Measurements from ENCODE around the gene DOK3.
"Not testable (repeated sequence)": the region's sequence is repeated elsewhere in the genome, so short reads cannot be mapped to it uniquely, and the experiment has no call there.

Gene DOK3

DNA sequence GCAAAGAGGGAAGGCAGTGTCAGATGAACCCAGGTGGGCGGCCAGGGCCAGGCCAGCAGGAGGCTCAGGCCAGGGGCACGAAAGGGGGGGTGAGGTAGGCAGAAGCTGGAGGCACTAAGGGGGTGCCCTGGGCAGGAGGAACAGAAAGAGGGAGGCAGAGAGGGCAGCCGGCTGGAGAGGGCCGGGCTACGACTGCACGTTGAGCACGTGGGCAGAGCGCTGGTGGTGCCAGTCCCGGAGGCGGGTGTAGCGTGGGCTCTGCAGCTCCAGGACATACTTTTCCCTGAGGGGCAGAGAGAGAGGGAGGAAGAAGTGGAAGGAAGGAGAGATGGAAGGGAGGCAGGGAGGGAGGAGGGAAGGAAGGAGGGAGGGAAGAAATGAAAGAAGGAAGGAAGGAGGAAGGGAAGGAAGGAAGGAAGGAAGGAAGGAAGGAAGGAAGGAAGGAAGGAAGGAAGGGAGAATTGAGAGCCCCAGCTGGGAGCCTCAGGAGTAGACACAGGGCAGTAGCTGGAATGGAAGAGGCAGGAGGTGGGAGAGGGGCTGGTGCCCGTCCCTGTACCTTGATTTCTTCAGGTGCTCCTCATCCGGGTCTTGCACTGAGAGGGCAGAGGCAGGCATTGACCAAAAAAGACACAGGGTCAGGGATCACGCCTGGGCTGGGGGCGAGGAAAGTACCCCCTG, 19.2 kb downstream of the DOK3 start:
- Mint-ChIP-seq H3K4me1 (ENCODE audit: low read depth) (peaks cover 11% of the 10 kb centered on the region), H3K27ac (no peak overlapping the region), H3K36me3 (no peaks in the 10 kb centered on the region), H3K27me3 (no peaks in the 10 kb centered on the region), H3K9me3 (ENCODE audit: low read depth) (no peaks in the 10 kb centered on the region), H3K4me3 (no peak overlapping the region)

DNA sequence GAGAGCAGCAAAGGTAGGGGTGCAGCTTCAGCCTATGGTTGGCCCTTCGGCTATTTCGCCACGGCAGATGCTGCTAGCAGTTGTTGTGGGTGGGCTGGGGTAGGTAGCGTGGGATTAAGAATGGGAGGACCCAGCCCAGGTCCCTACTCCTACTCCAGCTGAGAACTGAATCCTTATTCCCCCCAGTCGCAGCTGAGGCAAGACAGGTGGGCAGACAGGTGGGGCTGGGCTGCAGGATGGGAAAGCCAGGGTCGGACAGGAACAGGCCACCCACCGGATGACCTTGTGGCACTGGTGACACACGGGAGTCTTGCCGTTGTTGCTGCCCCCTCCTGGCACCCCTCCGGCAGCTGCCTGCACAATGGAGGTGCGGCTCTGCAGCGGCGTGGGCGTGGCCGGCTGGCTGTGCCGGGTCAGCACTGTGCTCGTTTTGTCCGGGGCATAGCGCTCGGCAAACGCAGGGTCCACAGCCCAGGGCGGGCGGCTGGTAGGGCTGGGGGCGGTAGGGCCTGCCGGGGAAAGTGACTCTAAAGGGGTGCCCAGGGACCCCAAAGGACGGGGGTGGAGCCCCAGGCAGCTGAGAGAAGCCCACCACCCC, 20.4 kb downstream of the DOK3 start:
- no peak overlapping the region for H3K4me3 Mint-ChIP-seq
- H3K9me3 Mint-ChIP-seq (ENCODE audit: low read depth): no peaks in the 10 kb centered on the region
- H3K27me3 Mint-ChIP-seq: no peaks in the 10 kb centered on the region
- no peaks in the 10 kb centered on the region for H3K36me3 Mint-ChIP-seq
- H3K27ac Mint-ChIP-seq: no peak overlapping the region
- H3K4me1 Mint-ChIP-seq (ENCODE audit: low read depth): peaks cover 8% of the 10 kb centered on the region

DNA sequence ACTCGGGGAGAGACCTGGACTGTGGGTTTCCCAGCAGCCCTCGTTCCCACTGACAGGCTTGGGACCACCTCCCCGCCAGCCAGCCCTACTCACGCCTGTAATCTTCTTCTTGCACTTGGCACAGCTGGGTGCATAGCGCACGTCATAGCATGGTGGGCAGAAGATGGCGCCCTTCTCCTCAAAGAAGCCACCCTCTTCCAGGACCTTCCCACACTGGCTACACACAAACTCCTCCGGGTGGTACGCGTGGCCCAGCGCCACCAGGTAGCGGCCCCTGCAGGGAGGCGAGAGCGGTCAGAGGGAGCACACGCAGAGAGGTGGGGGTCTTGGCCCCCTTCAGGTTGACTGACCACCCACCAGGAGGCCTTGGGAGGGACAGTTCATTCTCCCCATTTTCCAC, 21.7 kb downstream of the DOK3 start:
- Mint-ChIP-seq H3K27ac (no peak overlapping the region), H3K4me3 (no peak overlapping the region), H3K4me1 (ENCODE audit: low read depth) (no peaks in the 10 kb centered on the region), H3K9me3 (ENCODE audit: low read depth) (no peaks in the 10 kb centered on the region), H3K36me3 (no peaks in the 10 kb centered on the region), H3K27me3 (no peaks in the 10 kb centered on the region)

DNA sequence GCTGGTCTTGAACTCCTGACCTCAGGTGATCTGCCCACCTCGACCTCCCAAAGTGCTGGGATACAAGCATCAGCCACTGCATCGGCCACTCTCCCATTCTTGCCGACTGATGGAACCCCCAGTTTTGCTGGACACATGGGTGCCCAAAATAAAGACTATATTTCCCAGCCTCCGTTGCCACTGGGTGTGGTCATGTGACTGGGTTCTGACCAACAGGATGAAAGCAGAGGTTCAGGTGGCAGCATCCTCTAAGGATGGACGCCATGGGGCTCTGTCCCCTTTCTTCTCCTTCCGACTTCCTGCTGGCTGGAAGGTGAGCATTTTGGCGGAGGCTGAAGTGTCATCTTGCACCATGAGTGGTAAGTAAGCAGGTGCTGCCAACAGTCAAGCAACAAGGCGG, 22.5 kb downstream of the DOK3 start:
- Mint-ChIP-seq H3K36me3 (no peaks in the 10 kb centered on the region), H3K4me1 (ENCODE audit: low read depth) (no peaks in the 10 kb centered on the region), H3K27ac (no peak overlapping the region), H3K4me3 (no peak overlapping the region), H3K27me3 (no peaks in the 10 kb centered on the region), H3K9me3 (ENCODE audit: low read depth) (no peaks in the 10 kb centered on the region)

DNA sequence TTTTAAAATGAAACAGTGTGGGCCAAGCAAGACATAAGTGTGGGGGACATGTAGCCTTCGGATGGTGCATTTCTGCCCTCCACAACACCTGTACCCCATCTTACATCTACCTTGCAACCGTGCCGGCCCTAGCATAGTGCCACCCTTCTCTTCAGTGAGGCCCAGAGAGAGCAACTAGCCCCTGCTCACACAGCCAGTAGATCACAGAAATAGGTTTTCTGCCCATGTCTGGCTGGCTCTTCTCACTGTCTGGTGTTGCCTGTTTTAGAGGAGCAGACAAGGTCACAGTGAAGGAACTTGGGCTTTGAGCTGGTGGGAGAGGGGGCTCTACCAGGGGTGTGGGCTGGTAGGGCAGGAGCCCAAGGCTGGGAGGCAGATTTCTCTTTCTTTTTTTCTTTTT, 23.4 kb downstream of the DOK3 start:
- Mint-ChIP-seq H3K4me1 (ENCODE audit: low read depth) (no peaks in the 10 kb centered on the region), H3K9me3 (ENCODE audit: low read depth) (no peaks in the 10 kb centered on the region), H3K36me3 (no peaks in the 10 kb centered on the region), H3K4me3 (no peak overlapping the region), H3K27ac (no peak overlapping the region), H3K27me3 (no peaks in the 10 kb centered on the region)

DNA sequence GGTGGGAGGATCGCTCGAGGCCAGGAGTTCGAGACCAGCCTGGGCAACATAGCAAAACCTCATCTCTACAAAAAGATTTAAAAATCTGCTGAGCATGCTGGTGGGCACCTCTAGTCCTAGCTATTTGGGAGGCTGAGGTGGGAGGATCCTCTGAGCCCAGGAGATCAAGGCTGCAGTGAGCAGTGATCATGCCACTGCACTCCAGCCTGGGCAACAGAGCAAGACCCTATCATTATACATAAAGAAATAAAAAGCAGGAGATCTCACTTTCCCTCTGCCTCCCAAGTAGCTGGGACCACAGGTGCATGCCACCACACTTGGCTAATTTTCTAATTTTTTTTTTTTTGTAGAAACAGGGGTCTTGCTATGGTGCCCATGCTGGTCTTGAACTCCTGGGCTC, 23.9 kb downstream of the DOK3 start:
- H3K4me1 Mint-ChIP-seq (ENCODE audit: low read depth); H3K4me3 Mint-ChIP-seq; H3K27ac Mint-ChIP-seq; H3K9me3 Mint-ChIP-seq (ENCODE audit: low read depth); H3K27me3 Mint-ChIP-seq; H3K36me3 Mint-ChIP-seq: not testable (repeated sequence)

DNA sequence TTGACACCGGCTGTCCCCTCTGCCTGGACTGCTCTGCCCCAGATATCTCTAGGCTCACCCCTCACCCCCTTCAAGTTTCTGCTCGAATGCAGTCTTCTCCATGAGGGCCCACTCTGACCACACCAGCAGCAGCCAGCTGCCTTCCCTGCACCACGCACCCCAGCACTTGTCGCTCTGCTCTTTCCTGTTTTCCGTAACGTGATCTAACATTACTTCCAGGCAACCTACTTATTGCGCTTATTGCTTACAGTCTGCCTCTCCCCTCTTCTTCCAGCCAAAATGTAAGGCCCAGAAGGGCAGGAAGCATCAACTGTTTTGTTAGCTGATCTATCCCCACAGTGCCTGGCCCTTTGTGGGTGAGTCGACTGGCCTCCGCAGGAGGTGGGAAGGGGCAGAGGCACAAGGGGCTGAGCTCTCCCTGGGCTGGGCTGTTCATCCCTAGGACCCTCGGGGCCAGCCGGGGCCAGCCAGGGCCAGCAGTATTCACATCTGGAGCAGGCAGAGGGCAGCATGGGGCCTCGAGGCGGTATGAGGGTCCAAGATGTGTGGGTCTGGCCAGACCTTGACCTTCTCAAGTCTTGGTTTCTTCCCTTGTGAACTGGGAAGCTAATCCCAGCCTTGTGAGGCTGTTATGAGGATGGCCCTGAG, 24.6 kb downstream of the DOK3 start:
- peaks cover 2% of the 10 kb centered on the region for H3K4me1 Mint-ChIP-seq (ENCODE audit: low read depth)
- no peaks in the 10 kb centered on the region for H3K27me3 Mint-ChIP-seq
- H3K36me3 Mint-ChIP-seq: no peaks in the 10 kb centered on the region
- H3K4me3 Mint-ChIP-seq: no peak overlapping the region
- no peak overlapping the region for H3K27ac Mint-ChIP-seq
- no peaks in the 10 kb centered on the region for H3K9me3 Mint-ChIP-seq (ENCODE audit: low read depth)

DNA sequence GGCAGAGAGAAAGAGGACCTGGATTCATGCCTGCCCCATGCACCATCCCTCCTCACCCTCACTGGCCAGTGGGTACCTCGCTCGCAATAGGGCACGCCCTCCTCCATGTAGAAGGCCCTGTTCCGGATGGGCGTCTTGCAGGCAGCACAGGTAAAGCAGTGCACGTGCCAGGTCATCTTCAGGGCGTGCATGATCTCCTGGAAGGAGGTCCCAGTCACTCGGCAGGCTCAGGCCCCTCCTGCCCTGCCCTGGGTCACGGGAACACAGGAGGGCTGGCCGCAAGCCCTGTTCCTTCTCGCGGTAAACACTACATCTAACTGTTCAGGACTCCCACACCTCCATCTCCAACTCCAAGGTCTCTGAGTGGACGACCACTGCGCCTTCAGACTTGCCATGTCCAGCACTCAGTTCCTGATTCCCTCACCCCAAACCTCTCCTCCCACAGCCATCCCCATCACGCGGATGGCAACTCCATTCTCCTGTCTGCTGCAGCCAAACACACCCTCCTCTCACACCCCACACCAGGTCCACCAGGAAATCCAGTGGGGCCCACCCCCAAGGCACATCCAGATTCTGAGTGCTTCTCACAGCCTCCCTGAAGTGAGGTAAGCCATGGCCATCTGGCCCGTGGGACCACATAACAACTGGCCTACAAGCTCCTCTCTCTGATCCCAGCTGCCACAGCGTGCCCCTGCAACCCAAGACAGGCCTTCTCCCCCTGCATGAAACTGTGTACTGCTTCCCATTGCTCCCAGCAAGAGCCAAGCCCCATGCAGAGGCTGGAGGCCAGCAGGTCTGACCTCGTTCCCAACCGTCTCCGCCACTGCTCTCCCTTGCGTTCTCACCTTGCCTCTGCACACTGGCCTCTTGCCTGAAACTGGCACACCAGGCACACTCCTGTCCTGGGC, 25.4 kb downstream of the DOK3 start:
- no peaks in the 10 kb centered on the region for H3K27me3 Mint-ChIP-seq
- no peaks in the 10 kb centered on the region for H3K9me3 Mint-ChIP-seq (ENCODE audit: low read depth)
- H3K27ac Mint-ChIP-seq: no peak overlapping the region
- H3K36me3 Mint-ChIP-seq: no peaks in the 10 kb centered on the region
- H3K4me1 Mint-ChIP-seq (ENCODE audit: low read depth): peaks cover 9% of the 10 kb centered on the region
- H3K4me3 Mint-ChIP-seq: no peak overlapping the region

DNA sequence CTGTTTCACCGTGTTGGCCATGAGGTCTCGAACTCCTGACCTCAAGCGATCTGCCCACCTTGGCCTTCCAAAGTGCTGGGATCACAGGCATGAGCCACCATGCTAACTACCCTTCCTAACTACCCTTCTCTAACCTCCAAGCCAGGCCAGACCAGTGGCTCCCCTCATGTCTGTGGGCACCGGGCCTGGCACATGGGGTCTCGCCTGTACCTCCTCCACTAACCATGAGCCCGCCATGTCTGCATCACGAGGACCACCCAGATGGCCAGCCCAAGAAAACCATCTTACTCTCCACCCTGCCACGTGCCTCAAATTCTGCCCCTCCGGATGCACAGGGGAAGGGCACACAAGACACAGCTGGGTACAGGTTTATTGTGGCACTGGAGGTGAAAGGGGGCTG, 26.6 kb downstream of the DOK3 start:
- Mint-ChIP-seq H3K4me3 (no peak overlapping the region), H3K27ac (no peak overlapping the region), H3K36me3 (no peaks in the 10 kb centered on the region), H3K27me3 (no peaks in the 10 kb centered on the region), H3K9me3 (ENCODE audit: low read depth) (no peaks in the 10 kb centered on the region), H3K4me1 (ENCODE audit: low read depth) (peaks cover 20% of the 10 kb centered on the region)

DNA sequence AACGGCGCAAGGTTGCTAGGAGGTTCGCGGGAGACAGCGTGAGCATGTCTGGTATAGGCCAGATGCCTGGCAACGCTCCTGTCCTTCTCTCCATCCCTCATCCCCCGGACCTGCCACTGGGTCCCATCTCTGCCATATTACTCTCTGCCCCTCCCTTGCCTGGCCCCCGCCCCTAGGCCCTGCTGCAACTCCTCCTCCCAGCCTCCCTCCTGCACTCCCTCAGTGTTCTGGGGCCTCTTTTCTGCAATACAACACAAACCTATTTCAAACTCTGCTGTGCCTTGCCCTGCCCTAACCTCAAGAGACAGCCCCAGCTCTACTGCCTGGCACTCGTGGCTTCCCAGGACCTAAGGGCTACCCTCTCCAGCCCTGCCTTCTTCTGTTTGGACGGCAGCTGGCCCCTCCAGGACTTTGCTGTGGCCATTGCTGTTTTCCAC, 27.2 kb downstream of the DOK3 start:
- no peaks in the 10 kb centered on the region for H3K36me3 Mint-ChIP-seq
- no peak overlapping the region for H3K27ac Mint-ChIP-seq
- H3K4me1 Mint-ChIP-seq (ENCODE audit: low read depth): peaks cover 24% of the 10 kb centered on the region
- H3K4me3 Mint-ChIP-seq: no peak overlapping the region
- no peaks in the 10 kb centered on the region for H3K9me3 Mint-ChIP-seq (ENCODE audit: low read depth)
- no peaks in the 10 kb centered on the region for H3K27me3 Mint-ChIP-seq

DNA sequence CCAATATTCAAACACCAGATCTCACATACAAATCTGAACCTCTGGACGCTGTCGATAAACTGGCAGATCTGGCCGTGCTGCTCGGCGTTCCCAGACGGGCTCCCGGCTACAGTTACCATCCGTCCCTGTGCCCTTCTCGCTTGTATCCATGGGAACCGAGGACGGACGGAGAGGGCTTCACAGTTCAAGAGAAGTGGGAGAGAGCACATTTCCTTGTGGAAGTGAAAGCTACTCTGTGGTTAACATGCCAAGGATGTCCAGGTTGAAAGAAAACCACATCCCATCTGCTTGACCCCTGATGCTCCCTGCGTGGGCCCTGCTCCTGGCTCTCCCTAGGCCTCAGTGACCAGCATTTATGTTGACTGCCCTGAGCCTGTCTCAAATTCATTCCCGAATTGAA, 29.9 kb downstream of the DOK3 start:
- Mint-ChIP-seq H3K27ac (peak overlapping the region; percentile 100), H3K4me3 (no peak overlapping the region), H3K27me3 (no peaks in the 10 kb centered on the region), H3K9me3 (ENCODE audit: low read depth) (no peaks in the 10 kb centered on the region), H3K36me3 (no peaks in the 10 kb centered on the region), H3K4me1 (ENCODE audit: low read depth) (peaks cover 42% of the 10 kb centered on the region)

DNA sequence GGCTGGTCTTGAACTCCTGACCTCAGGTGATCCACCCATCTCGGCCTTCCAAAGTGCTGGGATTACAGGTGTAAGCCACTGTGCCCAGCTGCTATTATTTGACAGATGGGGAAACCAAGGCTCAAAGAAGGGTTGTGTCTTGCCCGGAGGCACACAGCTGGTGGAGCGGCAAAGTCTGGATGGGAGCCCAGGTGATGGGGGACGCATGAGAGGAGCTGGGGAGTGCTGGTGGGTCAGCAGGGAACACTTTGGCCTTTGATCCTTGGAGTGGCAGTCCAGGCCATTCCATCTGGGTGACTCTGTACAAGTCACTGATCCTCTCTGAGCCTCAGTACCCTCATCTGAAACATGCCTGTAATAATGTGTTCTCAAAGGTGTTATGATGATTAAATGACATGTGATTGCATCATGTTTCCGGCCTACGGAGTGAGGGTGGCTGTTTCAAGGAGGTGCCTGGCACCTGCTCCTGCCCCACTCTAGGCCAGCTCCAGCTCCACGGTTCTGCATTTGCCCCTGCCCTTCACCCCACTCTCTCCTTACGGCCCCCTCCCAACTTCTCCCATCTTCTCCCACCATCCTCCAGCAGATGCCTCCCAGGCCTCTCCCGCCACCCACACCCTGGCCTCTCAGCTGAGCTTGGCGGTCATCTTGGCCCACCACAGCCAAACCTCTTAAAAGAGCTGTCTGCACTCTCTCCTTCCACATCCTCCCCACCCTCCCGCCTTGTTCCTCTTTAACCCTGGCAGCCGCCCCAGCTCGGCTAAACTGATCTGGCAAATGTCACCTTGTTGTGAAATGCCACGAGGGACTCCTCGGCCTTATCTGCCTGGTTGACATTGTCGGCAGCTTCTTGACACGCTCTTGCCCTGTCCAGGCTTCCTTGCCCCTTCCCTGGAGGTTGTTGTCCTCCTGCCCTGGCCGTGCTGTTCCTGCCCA, 30.6 kb downstream of the DOK3 start:
- peak overlapping the region; percentile 66 for H3K4me3 Mint-ChIP-seq
- H3K36me3 Mint-ChIP-seq: no peaks in the 10 kb centered on the region
- no peaks in the 10 kb centered on the region for H3K27me3 Mint-ChIP-seq
- H3K27ac Mint-ChIP-seq: peak overlapping the region; percentile 100
- no peaks in the 10 kb centered on the region for H3K9me3 Mint-ChIP-seq (ENCODE audit: low read depth)
- H3K4me1 Mint-ChIP-seq (ENCODE audit: low read depth): peaks cover 50% of the 10 kb centered on the region

DNA sequence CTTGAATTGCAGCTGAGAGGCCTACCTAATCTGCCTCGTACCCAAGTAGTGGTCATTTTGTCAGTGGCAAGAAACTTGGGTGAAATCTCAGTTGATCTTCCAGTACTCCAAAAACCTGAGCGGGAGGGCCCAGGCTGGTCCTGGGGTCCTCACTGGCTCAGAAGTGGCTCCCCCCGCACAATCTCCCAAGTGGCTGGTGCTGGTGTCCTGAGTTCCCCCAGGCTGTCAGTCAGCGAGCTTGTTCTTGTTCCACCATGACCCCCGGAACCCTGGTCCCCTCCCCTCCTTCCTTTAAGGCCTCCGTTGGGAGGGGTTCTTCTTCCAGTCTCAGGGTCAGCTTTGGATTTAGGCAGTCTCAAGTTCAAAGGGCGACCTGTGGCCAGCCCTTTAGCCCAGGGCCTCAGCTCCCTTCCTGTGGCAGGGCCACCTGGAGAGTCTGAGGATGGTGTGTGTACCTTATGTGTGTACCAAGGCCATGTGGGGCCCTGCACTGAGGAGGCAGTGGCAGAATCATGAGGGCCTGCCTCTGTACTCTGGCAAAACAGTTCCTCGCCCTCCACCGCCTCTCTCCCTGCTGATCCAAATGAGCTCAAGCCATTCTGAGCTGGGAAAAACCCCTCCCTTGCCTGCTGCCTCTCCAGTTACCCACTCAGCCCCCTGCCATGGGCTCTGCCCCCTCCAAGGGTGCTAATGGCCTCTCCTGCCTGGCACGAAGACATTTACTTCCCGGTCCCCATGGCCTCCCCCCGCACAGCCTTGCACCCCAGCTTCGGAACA, 31.7 kb downstream of the DOK3 start:
- no peaks in the 10 kb centered on the region for H3K27me3 Mint-ChIP-seq
- H3K4me3 Mint-ChIP-seq: no peak overlapping the region
- H3K4me1 Mint-ChIP-seq (ENCODE audit: low read depth): peaks cover 52% of the 10 kb centered on the region
- no peaks in the 10 kb centered on the region for H3K9me3 Mint-ChIP-seq (ENCODE audit: low read depth)
- no peaks in the 10 kb centered on the region for H3K36me3 Mint-ChIP-seq
- H3K27ac Mint-ChIP-seq: peak overlapping the region; percentile 79
